HG03064 (cell line): ENCODE data around the gene JADE3.

Experiments used
- ATAC-seq: cut with Tn5 transposase; IDR thresholded peaks from one replicate; pipeline ENCODE4 v1.9.1; 2021; ENCODE audit warnings: low read depth; ENCODE audit not compliant: unreplicated experiment

The JADE3 gene

GRCh38 chrX:46992070-46992469 lies 79.8 kb downstream of the JADE3 start:
- no peak for ATAC-seq

GRCh38 chrX:46994096-46994495 lies 81.9 kb downstream of the JADE3 start:
- ATAC-seq = no peak

GRCh38 chrX:47012131-47012530 lies 99.9 kb downstream of the JADE3 start:
- ATAC-seq = no peak

GRCh38 chrX:47026198-47026597 lies 114.0 kb downstream of the JADE3 start:
- no peak for ATAC-seq

- ATAC-seq = no peak
These were observed 118.1 kb downstream of the JADE3 start for GRCh38 chrX:47030339-47030738.

GRCh38 chrX:47047989-47048388 lies 135.8 kb downstream of the JADE3 start:
- ATAC-seq = no peak

- ATAC-seq = no peak
These were observed 147.1 kb downstream of the JADE3 start for GRCh38 chrX:47059142-47059874.

- no peak for ATAC-seq
These were observed 148.5 kb downstream of the JADE3 start for GRCh38 chrX:47060708-47061107.

GRCh38 chrX:47061238-47061919 lies 149.2 kb downstream of the JADE3 start:
- no peak for ATAC-seq

GRCh38 chrX:47063179-47063578 lies 151.0 kb downstream of the JADE3 start:
- no peak for ATAC-seq

- no peak for ATAC-seq
These were observed 156.0 kb downstream of the JADE3 start for GRCh38 chrX:47068214-47068613.

- no peak for ATAC-seq
These were observed 156.5 kb downstream of the JADE3 start for GRCh38 chrX:47068720-47069119.

GRCh38 chrX:47078129-47079043 lies 166.2 kb downstream of the JADE3 start, which contains the start of gene RGN:
Gene RGN (plus strand): TSS chrX:47078443. CDS start chrX:47081145, 2,702 bp downstream.
- ATAC-seq = no peak

- ATAC-seq = no peak
These were observed 168.1 kb downstream of the JADE3 start for GRCh38 chrX:47080215-47080914.

- no peak for ATAC-seq
These were observed 168.7 kb downstream of the JADE3 start for GRCh38 chrX:47080915-47081236.

- ATAC-seq = peak; percentile 76
These were observed 179.0 kb downstream of the JADE3 start for GRCh38 chrX:47091149-47091775.

GRCh38 chrX:47093248-47093647 lies 181.0 kb downstream of the JADE3 start:
- no peak for ATAC-seq

- ATAC-seq = no peak
These were observed 181.6 kb downstream of the JADE3 start for GRCh38 chrX:47093860-47094259.

- no peak for ATAC-seq
These were observed 184.8 kb downstream of the JADE3 start for GRCh38 chrX:47097018-47097417.
